Endodermal cell (in vitro differentiated cells): Measurements from ENCODE around the gene KRT6A. TPM values are rescaled to one million over a fixed set of nuclear protein-coding genes. Genes with fewer than 3 reads are reported as not detected.

Experiments used
- DNase-seq: peaks from one replicate; pipeline ENCODE4 v3.0.0-alpha.2; 2017
- H3K27ac ChIP-seq: 2 replicates; pipeline ENCODE4 v1.5.1; 2013; ENCODE audit warnings: mild to moderate bottlenecking, low read depth, low read length, moderate library complexity
- H3K27me3 ChIP-seq: 2 replicates; pipeline ENCODE4 v1.6.1; 2013; ENCODE audit warnings: mild to moderate bottlenecking, low read length, moderate library complexity; ENCODE audit not compliant: insufficient read depth, control insufficient read depth, poor library complexity, severe bottlenecking
- H3K36me3 ChIP-seq: 2 replicates; pipeline ENCODE4 v1.7.0; 2013; ENCODE audit warnings: mild to moderate bottlenecking, low read length, moderate library complexity; ENCODE audit not compliant: control insufficient read depth, insufficient read depth
- H3K4me1 ChIP-seq: one replicate; pipeline ENCODE4 v1.7.0; 2013; ENCODE audit warnings: low read length; ENCODE audit not compliant: control insufficient read depth, insufficient read depth
- H3K4me3 ChIP-seq: 2 replicates; pipeline ENCODE4 v1.5.1; 2013; ENCODE audit warnings: mild to moderate bottlenecking, low read length, moderate library complexity
- H3K9ac ChIP-seq: 2 replicates; pipeline ENCODE4 v1.6.1; 2013; ENCODE audit warnings: mild to moderate bottlenecking, low read length, moderate library complexity; ENCODE audit not compliant: poor library complexity, severe bottlenecking; ENCODE audit errors: extremely low read depth
- H3K9me3 ChIP-seq: 2 replicates; pipeline ENCODE4 v1.6.1; 2013; ENCODE audit warnings: mild to moderate bottlenecking, low read length, moderate library complexity; ENCODE audit not compliant: control insufficient read depth
- H3K27ac Mint-ChIP-seq: 2 replicates; pipeline ENCODE4 v1.8.0; 2020; ENCODE audit warnings: mixed read lengths
- H3K27me3 Mint-ChIP-seq: 2 replicates; pipeline ENCODE4 v1.8.0; 2021; ENCODE audit warnings: mild to moderate bottlenecking, mixed read lengths; ENCODE audit not compliant: insufficient read depth
- H3K36me3 Mint-ChIP-seq: 2 replicates; pipeline ENCODE4 v1.8.0; 2020; ENCODE audit warnings: low read depth, mixed read lengths
- H3K4me1 Mint-ChIP-seq: 2 replicates; pipeline ENCODE4 v1.8.0; 2020; ENCODE audit warnings: mixed read lengths
- H3K4me3 Mint-ChIP-seq: 2 replicates; pipeline ENCODE4 v1.8.0; 2020; ENCODE audit warnings: mild to moderate bottlenecking, moderate library complexity, mixed read lengths
- H3K9me3 Mint-ChIP-seq: 2 replicates; pipeline ENCODE4 v1.8.0; 2020; ENCODE audit warnings: mild to moderate bottlenecking, mixed read lengths
- CTCF ChIP-seq: fragments of 200-600 bp; sonication (generic); conservative IDR thresholded peaks from 2 replicates; pipeline ENCODE4 v1.5.0; 2021; ENCODE audit warnings: antibody characterized with exemption, mild to moderate bottlenecking
- WGBS, 2 experiments: methylation state at CpG; one replicate each; pipeline versions ENCODE4 v1.1.5 to v1.1.7; 2013; ENCODE audit warnings: missing lambda C conversion rate in 2 of 2, mixed read lengths in 1 of 2; ENCODE audit not compliant: insufficient coverage in 1 of 2, insufficient read length in 1 of 2; 5-methylcytosine and 5-hydroxymethylcytosine counted together
- total RNA-seq, 2 donors: library from RNA; stranded (reverse); fragmentation: NEBNext Ultra II Directional in 1 of 2; extraction: Animal tissue kit (Norgen Biotek cat#: 25700) in 1 of 2; gene quantifications; 2 replicates in 1 of 2; 3 replicates in 1 of 2; pipeline ENCODE4 v1.2.1, GENCODE V29; 2021

Gene KRT6A
- total RNA-seq, 2 donors from 2014 or later: not detected

- peaks cover 13% of the 10 kb centered on the region for H3K9me3 Mint-ChIP-seq
- no peaks in the 10 kb centered on the region for H3K4me1 Mint-ChIP-seq
- TF ChIP-seq CTCF: no peak
- H3K27ac Mint-ChIP-seq: no peak overlapping the region
- Histone ChIP-seq H3K4me3 (no peak overlapping the region), H3K9me3 (peaks cover 9% of the 10 kb centered on the region), H3K27ac (no peak overlapping the region), H3K4me1 (no peaks in the 10 kb centered on the region), H3K36me3 (no peaks in the 10 kb centered on the region), H3K27me3 (no peaks in the 10 kb centered on the region), H3K9ac (no peak overlapping the region)
- no peak overlapping the region for H3K4me3 Mint-ChIP-seq
- 97 to 100% methylated on average over 1 to 2 of the region's 2 CpGs for WGBS, 2 experiments
- no peaks in the 10 kb centered on the region for H3K36me3 Mint-ChIP-seq
- DNase-seq: no peak
- H3K27me3 Mint-ChIP-seq: no peaks in the 10 kb centered on the region
These were observed 18.8 kb downstream of the KRT6A start for GRCh38 chr12:52474212-52474611.

GRCh38 chr12:52473768-52474167 is 19.3 kb downstream of the KRT6A start, which contains the start of gene KRT6C:
Gene KRT6C, minus strand, starts transcription at chr12:52473805. Its CDS starts 68 bp downstream, at chr12:52473737.
- Mint-ChIP-seq H3K4me3 (no peak within 1 kb of the TSS), H3K4me1 (no peaks in the 10 kb centered on the region), H3K9me3 (peaks cover 13% of the 10 kb centered on the region), H3K27ac (no peak within 1 kb of the TSS), H3K27me3 (no peaks in the 10 kb centered on the region), H3K36me3 (no peaks in the 10 kb centered on the region)
- H3K36me3 ChIP-seq: no peaks in the 10 kb centered on the region
- no peak within 1 kb of the TSS for H3K4me3 ChIP-seq
- H3K27me3 ChIP-seq: no peaks in the 10 kb centered on the region
- H3K4me1 ChIP-seq: no peaks in the 10 kb centered on the region
- DNase-seq: no peak
- no peak for TF ChIP-seq CTCF
- 89 to 94% methylated on average over 4 of the region's 4 CpGs for WGBS, 2 experiments
- no peak within 1 kb of the TSS for H3K27ac ChIP-seq
- peaks cover 8% of the 10 kb centered on the region for H3K9me3 ChIP-seq
- no peak within 1 kb of the TSS for H3K9ac ChIP-seq

GRCh38 chr12:52469853-52470252 is 23.2 kb downstream of the KRT6A start:
- no peaks in the 10 kb centered on the region for H3K36me3 ChIP-seq
- no peaks in the 10 kb centered on the region for H3K4me1 ChIP-seq
- H3K27me3 ChIP-seq: no peaks in the 10 kb centered on the region
- no peaks in the 10 kb centered on the region for H3K9me3 ChIP-seq
- Mint-ChIP-seq H3K36me3 (no peaks in the 10 kb centered on the region), H3K4me3 (no peak overlapping the region), H3K4me1 (no peaks in the 10 kb centered on the region), H3K27me3 (no peaks in the 10 kb centered on the region), H3K27ac (no peak overlapping the region), H3K9me3 (peaks cover 1% of the 10 kb centered on the region)
- DNase-seq: no peak
- H3K9ac ChIP-seq: no peak overlapping the region
- no peak overlapping the region for H3K27ac ChIP-seq
- WGBS, 2 experiments: 67 to 86% methylated on average over 3 to 4 of the region's 4 CpGs
- H3K4me3 ChIP-seq: no peak overlapping the region
- no peak for TF ChIP-seq CTCF
